ENCODE data around the gene CLASRP. TPM values are rescaled to one million over a fixed set of nuclear protein-coding genes. Genes with fewer than 3 reads are reported as not detected.

CLASRP gene
- total and polyA plus RNA-seq, 9 of the 15 experiments (the other 6 are each of a cell fraction or from before 2014, with no cell fraction given) = 0.94 to 86.3 (median 44.0) TPM

DNA sequence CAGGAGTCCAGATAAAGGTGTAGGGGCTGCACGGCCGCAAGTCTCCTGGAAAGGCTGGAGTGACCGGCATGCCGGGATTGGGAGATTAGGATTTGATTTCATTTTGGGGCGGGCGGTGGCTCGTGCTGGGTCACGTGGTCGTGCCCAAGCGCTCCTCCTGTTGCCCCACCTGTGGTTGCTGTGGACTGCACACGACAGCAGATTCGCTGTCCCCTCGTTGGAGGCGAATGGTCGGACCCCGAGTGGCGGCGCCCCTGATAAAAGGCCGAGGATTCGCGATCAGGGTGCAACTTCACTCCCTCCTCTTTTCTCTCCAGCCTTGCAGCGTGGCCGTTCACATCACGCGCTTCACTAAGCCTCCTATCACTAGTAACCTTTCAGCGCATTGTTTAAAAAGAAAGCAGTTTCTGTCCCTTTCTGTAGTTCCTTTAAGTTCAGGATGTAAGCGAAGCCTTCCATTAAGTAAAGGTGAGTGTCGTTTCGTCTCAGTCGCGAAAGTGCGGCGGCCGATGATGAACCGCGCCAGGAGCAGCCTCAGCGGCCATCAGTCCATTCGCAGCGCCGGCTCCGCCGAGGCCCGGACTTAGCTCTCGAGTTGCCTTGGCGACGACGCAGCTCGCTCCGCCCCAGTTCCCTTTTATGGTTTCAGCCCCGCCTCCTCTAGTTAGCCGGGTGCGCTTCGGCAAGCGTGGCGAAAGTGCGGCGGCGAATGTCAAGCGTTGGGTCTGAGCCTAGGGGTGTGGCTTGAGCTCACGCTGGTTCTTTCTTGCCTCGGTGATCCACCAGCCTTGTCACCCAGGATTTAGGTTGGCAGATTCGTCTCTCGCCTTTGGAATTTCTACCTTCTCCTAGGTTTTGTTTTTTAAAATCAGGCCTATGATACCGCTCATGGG is 52.4 kb downstream of the CLASRP start (continued):
- TF ChIP-seq CUX1 (CRISPR knock-in tag; IDR thresholded peaks at IDR 0.05) (no peak), U2AF2 (optimal IDR thresholded peaks at IDR 0.05; ENCODE audit: low read depth, low read length) (no peak), FOXK2 (conservative IDR thresholded peaks at IDR 0.05 in 1 of 2, IDR thresholded peaks at IDR 0.05 in 1 of 2; ENCODE audit: low read depth in 2 of 2) (no peak), HDAC6 (IDR thresholded peaks at IDR 0.05; ENCODE audit: low read depth, low read length) (no peak), NELFE (IDR thresholded peaks at IDR 0.05; ENCODE audit: insufficient read depth, insufficient read length) (no peak), ZNF23 (CRISPR knock-in tag; IDR thresholded peaks at IDR 0.05) (no peak), ATF1 (CRISPR knock-in tag; IDR thresholded peaks at IDR 0.05) (no peak), ATF1 (tag; IDR thresholded peaks at IDR 0.05) (peak; percentile 62), MECOM (CRISPR knock-in tag; IDR thresholded peaks at IDR 0.05) (no peak), CXXC5 (CRISPR knock-in tag; IDR thresholded peaks at IDR 0.05) (peak; percentile 63)
- TF ChIP-seq, protein P1, sequence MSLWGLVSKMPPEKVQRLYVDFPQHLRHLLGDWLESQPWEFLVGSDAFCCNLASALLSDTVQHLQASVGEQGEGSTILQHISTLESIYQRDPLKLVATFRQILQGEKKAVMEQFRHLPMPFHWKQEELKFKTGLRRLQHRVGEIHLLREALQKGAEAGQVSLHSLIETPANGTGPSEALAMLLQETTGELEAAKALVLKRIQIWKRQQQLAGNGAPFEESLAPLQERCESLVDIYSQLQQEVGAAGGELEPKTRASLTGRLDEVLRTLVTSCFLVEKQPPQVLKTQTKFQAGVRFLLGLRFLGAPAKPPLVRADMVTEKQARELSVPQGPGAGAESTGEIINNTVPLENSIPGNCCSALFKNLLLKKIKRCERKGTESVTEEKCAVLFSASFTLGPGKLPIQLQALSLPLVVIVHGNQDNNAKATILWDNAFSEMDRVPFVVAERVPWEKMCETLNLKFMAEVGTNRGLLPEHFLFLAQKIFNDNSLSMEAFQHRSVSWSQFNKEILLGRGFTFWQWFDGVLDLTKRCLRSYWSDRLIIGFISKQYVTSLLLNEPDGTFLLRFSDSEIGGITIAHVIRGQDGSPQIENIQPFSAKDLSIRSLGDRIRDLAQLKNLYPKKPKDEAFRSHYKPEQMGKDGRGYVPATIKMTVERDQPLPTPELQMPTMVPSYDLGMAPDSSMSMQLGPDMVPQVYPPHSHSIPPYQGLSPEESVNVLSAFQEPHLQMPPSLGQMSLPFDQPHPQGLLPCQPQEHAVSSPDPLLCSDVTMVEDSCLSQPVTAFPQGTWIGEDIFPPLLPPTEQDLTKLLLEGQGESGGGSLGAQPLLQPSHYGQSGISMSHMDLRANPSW (CRISPR knock-in tag; IDR thresholded peaks at IDR 0.05) = no peak
- TF ChIP-seq, protein P2, sequence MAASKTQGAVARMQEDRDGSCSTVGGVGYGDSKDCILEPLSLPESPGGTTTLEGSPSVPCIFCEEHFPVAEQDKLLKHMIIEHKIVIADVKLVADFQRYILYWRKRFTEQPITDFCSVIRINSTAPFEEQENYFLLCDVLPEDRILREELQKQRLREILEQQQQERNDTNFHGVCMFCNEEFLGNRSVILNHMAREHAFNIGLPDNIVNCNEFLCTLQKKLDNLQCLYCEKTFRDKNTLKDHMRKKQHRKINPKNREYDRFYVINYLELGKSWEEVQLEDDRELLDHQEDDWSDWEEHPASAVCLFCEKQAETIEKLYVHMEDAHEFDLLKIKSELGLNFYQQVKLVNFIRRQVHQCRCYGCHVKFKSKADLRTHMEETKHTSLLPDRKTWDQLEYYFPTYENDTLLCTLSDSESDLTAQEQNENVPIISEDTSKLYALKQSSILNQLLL (CRISPR knock-in tag; IDR thresholded peaks at IDR 0.05; ENCODE audit: borderline replicate concordance) = no peak
